ENCODE data around the gene SNRNP200.
A peak's percentile ranks its signal among the peaks of the same experiment; 100 is the strongest.

SNRNP200 gene

DNA sequence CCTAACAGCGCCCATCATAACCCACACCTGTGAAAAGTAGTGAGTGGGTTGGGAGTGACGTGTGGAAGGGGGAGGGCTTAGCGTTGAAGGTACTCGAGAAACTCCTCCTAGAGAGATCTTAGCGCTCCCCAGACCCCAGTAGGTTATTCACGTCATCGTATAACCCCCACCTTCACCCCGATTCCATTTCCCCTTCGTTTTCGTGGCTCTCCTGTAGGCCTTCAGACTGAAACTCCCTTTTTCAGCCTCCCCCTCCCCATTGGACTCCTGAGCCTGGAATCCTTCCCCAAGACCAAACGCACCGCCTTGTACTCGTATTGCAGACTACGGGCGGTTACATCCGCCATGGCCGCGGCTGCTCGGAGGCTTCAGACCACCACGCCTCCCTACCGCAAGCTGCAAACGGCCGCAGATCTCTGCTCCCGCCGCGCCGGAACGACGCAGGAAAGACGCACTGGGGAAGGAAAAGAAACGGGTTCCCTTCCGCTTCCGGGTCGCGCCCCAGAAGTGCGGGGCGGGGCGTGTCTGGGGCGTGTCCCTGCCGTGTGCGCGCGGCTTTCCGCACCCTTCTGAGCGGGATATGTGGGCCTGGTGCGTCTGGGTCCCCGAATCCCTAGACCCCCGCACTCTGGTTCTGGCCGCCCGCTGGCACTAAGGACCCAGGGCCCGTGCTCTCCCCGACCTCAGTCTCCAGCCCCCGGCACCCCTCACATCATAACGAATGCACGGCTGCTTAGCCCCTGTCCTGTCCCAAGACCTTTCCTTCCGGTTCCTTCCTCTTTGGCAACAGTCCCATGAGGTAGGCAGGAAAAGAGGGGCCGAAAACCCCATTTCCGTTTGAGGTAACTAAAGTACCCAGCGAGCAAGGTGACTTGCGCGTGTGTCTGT, at the start of gene SNRNP200:
TSS of gene SNRNP200 (minus strand) at position 456 of the 888 bp plus-strand sequence. CDS start at position 347, 109 bp downstream.
- DNase-seq (ENCODE audit: low spot score): peak; percentile 86

DNA sequence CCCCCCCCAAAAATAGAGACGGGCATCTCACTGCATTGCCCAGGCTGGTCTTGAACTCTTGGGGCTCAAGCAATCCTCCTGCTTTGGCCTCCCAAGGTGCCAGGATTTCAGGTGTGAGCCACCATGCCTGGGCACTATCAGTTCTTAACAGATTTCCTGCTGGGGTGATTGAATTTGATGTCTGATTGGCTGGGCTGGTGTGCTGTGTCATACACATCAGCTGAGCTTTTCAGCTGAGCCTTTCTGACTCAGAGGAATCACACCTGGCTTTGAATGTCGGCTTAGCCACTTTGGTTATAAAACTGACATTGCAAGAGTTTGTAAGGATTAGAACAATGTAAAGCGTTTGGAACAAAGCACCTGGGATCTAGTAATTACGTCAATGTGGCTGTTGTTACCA, 49.1 kb upstream of the SNRNP200 start:
- DNase-seq (ENCODE audit: low spot score): no peak

GRCh38 chr2:96353606-96354101, 48.3 kb upstream of the SNRNP200 start:
- DNase-seq (ENCODE audit: low spot score): no peak

GRCh38 chr2:96353032-96353561, 47.8 kb upstream of the SNRNP200 start:
- DNase-seq (ENCODE audit: low spot score): peak; percentile 41

- no peak for DNase-seq (ENCODE audit: low spot score)
Observed at GRCh38 chr2:96347395-96347794, 42.0 kb upstream of the SNRNP200 start.

GRCh38 chr2:96345868-96346462, 40.6 kb upstream of the SNRNP200 start:
- no peak for DNase-seq (ENCODE audit: low spot score)

- no peak for DNase-seq (ENCODE audit: low spot score)
Observed at GRCh38 chr2:96345438-96345837, 40.1 kb upstream of the SNRNP200 start.

- DNase-seq (ENCODE audit: low spot score): peak; percentile 51
Observed at GRCh38 chr2:96344011-96344410, 38.7 kb upstream of the SNRNP200 start.

DNA sequence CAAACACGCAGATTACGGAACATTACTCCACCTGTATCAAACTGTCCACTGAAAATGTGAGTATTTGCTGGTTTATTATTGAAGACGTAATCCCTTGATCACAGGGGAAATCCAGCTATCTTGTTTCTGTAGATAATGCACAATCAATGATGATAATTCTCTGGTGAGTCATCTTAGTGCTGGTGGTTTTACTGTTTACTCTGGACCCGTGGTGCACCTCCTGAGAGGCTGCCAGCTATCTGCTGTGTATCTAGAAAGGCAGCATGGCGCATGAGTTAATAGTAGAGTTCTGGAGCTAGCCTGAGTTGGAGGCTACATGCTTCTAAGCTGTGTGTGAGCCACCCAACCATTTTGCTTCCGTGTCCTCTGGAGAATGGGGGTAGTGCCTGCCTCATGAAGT, 36.7 kb upstream of the SNRNP200 start:
- DNase-seq (ENCODE audit: low spot score): no peak

GRCh38 chr2:96341641-96342040, 36.3 kb upstream of the SNRNP200 start:
- no peak for DNase-seq (ENCODE audit: low spot score)

DNA sequence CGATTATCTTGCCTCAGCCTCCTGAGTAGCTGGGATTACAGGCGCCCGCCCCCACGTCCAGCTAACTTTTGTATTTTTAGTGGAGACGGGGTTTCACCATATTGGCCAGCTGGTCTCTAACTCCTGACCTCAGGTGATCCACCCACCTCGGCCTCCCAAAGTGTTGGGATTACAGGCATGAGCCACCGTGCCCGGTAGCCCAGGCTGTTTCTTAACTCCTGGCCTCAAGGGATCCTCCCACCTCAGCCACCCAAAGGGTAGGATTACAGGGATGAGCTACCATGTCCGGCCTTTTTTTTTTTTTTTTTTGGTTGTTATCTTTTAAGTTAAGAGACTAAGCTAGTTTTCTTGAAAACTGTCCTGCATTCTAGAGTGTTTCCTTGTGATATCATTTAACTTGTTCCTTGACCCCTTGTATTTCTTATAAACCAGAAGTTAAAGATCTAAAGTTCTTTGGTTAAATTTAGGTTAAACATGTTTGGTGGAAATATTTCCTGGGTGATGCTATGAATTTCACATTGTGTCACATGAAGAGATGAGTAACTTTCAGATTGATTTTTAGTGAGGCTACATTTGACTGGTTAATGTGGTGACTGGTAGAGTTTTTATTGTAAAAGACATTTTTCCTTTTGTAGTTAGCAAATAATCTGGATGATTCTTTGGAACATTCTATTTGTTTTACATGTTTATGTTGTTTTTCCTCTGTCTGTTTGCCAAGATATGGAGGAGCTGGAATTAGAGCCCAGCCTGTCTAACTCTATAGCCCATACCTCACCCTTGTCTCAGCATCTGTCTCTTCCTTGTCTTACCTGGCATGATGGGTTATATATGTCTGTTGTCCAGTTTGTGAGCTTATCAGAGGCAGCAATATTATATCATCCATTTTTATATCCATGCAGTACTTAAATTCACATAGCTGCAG, 35.4 kb upstream of the SNRNP200 start:
- no peak for DNase-seq (ENCODE audit: low spot score)

DNA sequence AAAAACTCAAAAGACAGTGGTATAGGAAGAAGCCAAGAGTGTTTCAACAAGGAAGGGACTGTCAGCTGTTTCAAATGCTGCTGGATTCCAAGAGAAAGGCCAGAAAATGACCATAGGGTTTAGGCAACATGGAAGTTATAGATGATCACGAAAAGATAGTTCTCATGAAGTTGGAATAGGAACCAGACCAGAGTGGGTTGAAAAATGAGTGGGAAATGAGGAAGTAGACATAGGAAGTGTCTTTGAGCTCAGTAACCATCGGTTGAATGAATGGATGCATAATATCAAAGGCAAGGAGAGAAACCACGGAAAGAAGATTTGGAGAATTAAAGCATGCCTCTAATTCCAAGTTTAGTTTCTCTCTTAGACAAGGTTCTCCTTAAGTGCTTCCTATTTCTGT, 31.5 kb upstream of the SNRNP200 start:
- DNase-seq (ENCODE audit: low spot score): no peak

GRCh38 chr2:96336104-96336775, 30.9 kb upstream of the SNRNP200 start:
- no peak for DNase-seq (ENCODE audit: low spot score)

DNA sequence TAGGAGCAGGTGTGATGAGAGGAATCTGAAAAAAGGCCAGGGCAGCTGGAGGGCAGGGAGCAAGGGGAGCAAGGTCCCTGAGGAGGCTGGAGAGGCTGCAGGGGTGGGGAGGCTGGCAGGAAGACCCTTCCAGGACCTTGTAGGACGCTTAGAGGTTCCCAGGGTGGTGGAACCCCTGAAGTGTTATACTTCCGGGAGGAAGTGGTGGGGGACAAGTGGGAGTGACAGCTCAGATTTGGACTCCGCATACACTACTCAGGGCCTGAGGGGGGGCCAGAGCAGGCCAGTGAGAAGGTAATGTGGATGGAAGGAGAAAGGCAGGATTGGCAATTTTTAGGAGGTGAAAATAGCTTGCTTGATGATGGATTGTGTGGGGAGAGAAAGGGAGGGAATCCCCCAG, 28.4 kb upstream of the SNRNP200 start:
- no peak for DNase-seq (ENCODE audit: low spot score)

DNA sequence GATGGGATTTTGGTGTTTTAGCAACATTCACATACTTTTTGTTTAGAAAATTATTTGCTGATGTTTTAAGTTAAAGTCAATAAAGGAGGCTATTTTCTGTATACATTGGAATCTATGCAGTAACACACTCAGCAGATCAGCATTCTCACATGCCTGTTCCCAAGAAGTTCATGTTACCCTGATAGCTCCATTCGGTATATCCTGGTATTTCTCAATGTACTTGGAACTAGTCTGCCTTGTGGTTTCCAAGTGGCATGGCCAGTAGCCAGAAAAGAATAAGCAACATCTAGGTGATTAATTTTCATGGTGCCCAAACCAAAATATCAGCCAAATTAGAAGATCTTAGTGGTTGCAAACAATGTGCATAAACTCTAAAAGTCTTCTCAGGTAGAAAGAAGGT, 25.1 kb upstream of the SNRNP200 start:
- no peak for DNase-seq (ENCODE audit: low spot score)

DNA sequence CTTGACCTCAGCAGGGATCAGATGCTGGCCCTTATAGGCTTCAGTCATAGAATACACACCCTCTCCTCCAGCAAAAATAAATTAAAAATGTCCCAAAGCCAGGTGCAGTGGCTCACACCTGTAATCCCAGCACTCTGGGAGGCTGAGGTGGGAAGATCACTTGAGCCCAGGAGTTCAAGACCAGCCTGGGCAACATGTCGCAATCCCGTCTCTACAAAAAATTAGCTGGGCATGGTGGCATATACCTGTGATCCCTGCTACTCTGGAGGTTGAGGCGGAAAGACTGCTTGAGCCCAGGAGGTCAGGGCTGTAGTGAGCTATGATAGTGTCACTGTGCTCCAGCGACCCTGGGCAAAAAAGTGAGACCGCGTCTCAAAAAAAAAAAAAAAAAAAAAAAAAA, 24.5 kb upstream of the SNRNP200 start:
- no peak for DNase-seq (ENCODE audit: low spot score)

DNA sequence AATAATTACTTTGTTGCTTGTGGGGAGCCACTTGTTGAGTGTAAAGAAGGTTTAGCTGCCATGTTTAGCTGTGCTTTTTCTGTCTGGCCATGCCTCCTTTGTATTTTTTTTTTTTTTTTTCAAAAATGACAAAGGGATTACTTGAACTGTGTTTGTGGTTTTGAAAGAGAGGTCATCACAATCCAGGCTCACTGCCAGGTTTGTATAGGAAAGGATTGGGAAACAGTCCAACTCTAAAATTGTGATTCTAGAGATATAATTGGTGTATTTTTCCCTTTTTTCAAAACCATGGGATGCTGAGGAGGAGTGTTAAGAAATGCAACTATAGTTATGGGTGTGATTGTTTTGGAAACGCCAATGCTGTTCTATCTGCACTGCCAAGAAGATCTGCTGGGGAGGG, 24.1 kb upstream of the SNRNP200 start:
- DNase-seq (ENCODE audit: low spot score): no peak

DNA sequence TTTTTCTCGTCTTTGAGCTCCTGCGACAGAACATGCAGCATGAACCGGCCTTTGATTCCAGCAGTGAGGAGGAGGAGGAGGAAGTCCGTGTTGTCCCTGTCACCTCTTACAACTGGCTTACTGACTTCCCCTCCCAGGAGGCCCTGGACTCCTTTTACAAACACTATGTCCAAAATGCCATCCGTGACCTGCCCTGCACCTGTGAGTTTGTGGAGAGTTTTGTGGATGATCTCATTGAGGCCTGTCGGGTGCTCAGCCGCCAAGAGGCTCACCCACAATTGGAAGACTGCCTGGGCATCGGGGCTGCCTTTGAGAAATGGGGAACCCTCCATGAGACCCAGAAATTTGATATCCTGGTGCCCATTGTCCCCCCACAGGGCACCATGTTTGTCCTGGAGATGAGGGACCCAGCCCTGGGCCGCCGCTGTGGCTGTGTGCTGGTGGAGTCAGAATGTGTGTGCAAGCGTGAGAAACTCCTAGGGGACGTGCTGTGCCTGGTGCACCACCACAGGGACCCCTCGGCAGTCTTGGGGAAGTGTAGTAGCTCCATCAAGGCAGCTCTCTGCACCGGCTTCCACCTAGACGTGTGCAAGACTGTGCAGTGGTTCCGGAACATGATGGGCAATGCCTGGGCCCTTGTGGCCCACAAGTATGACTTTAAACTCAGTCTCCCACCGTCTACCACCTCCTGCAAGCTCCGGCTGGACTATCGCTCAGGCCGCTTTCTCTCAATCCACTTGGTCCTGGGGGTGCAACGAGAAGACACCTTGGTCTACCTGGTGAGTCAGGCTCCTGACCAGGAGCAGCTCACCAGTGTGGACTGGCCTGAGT, 21.9 kb upstream of the SNRNP200 start:
- DNase-seq (ENCODE audit: low spot score): no peak

DNA sequence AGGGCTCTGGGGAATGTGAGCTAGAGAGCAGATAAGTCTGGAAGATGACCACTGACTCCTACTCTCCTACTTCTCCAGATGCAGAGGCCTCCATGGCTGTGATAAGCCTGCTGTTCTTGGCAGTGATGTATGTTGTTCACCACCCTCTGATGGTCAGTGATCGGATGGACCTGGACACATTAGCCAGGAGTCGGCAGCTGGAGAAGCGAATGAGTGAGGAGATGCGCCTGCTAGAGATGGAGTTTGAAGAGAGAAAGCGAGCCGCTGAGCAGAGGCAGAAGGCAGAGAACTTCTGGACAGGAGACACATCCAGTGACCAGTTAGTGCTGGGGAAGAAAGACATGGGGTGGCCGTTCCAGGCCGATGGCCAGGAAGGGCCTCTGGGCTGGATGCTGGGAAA, 21.2 kb upstream of the SNRNP200 start:
- DNase-seq (ENCODE audit: low spot score): no peak

DNA sequence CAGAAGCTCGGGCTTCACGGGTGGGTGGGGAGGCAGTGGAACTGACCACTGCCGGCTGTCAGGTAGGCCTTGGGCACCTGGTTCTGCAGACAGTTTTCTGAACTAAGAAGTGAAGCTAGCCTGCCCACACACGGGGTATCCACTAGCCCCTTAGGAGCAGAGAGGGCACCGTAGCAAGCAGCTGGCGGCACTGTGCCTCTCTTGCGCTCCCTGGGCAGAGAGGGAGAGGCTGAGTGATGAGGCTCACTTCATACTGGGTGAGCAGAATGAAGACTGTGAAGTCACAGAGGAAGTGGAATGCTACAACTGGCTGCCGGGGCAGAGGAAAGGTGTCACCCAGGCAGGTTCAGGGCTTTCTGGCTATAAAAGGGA, 20.5 kb upstream of the SNRNP200 start:
- no peak for DNase-seq (ENCODE audit: low spot score)

All from globus pallidus (tissue), 1 donor.